Liver (tissue), 9 donors: ENCODE measurements around the gene PODNL1. TPM values are rescaled to one million over a fixed set of nuclear protein-coding genes. Genes with fewer than 3 reads are reported as not detected.

Experiments
- DNase-seq: peaks from one replicate; pipeline ENCODE4 v3.0.0-alpha.2; 2017; ENCODE audit warnings: low spot score
- H3K27ac ChIP-seq, 2 donors: one replicate each; pipeline ENCODE4 v1.7.0; 2013; ENCODE audit warnings: inconsistent platforms in 2 of 2, low read length in 2 of 2, control low read depth in 1 of 2, low read depth in 1 of 2, mild to moderate bottlenecking in 1 of 2
- H3K27me3 ChIP-seq, 4 donors: one replicate each; pipeline versions ENCODE4 v1.6.1 to v1.7.0; 2013; ENCODE audit warnings: low read length in 3 of 4, inconsistent platforms in 1 of 4, mild to moderate bottlenecking in 1 of 4, moderate library complexity in 1 of 4; ENCODE audit not compliant: control insufficient read depth in 4 of 4, insufficient read depth in 4 of 4
- H3K36me3 ChIP-seq, 4 donors: one replicate each; pipeline versions ENCODE4 v1.6.1 to v1.7.0; 2013; ENCODE audit warnings: low read length in 3 of 4, mild to moderate bottlenecking in 3 of 4, low read depth in 1 of 4, moderate library complexity in 1 of 4; ENCODE audit not compliant: control insufficient read depth in 4 of 4, insufficient read depth in 3 of 4
- H3K4me1 ChIP-seq, 4 donors: one replicate each; pipeline versions ENCODE4 v1.6.1 to v1.7.0; 2013; ENCODE audit warnings: low read length in 3 of 4, mild to moderate bottlenecking in 3 of 4, moderate library complexity in 1 of 4; ENCODE audit not compliant: control insufficient read depth in 4 of 4, insufficient read depth in 4 of 4
- H3K4me3 ChIP-seq, 3 donors: one replicate each; pipeline versions ENCODE4 v1.6.1 to v1.7.0; 2013; ENCODE audit warnings: low read length in 3 of 3, control low read depth in 1 of 3, low read depth in 1 of 3, mild to moderate bottlenecking in 1 of 3
- H3K9ac ChIP-seq, 2 donors: one replicate each; pipeline ENCODE4 v1.7.0; 2013; ENCODE audit warnings: low read length in 2 of 2, mild to moderate bottlenecking in 2 of 2, moderate library complexity in 2 of 2, control low read depth in 1 of 2, low read depth in 1 of 2
- H3K9me3 ChIP-seq, 4 donors: one replicate each; pipeline versions ENCODE4 v1.6.1 to v1.7.0; 2013; ENCODE audit warnings: low read length in 3 of 4; ENCODE audit not compliant: control insufficient read depth in 4 of 4
- EGR1 ChIP-seq, 2 donors: IDR thresholded peaks; 2 replicates each; pipeline ENCODE4 v1.6.1; 2016 to 2018; ENCODE audit warnings: antibody characterized with exemption in 2 of 2, low read depth in 2 of 2
- FOXA1 ChIP-seq: IDR thresholded peaks from 2 replicates; pipeline ENCODE4 v1.6.1; 2016; ENCODE audit warnings: antibody characterized with exemption
- GABPA ChIP-seq, 2 donors: IDR thresholded peaks in 1 of 2; conservative IDR thresholded peaks in 1 of 2; 2 replicates each; pipeline ENCODE4 v1.6.1; 2016; ENCODE audit warnings: antibody characterized with exemption in 2 of 2, mild to moderate bottlenecking in 1 of 2, moderate library complexity in 1 of 2
- NR2F2 ChIP-seq: IDR thresholded peaks from 2 replicates; pipeline ENCODE4 v1.6.1; 2016; ENCODE audit warnings: antibody characterized with exemption
- RAD21 ChIP-seq, 2 donors: IDR thresholded peaks; 2 replicates each; pipeline ENCODE4 v1.6.1; 2016; ENCODE audit warnings: antibody characterized with exemption in 2 of 2, mild to moderate bottlenecking in 2 of 2
- RXRA ChIP-seq, 2 donors: IDR thresholded peaks; 2 replicates each; pipeline ENCODE4 v1.6.1; 2017 to 2018; ENCODE audit warnings: antibody characterized with exemption in 2 of 2, mild to moderate bottlenecking in 1 of 2
- SP1 ChIP-seq: IDR thresholded peaks from 2 replicates; pipeline ENCODE4 v1.6.1; 2018; ENCODE audit warnings: antibody characterized with exemption, mild to moderate bottlenecking
- TAF1 ChIP-seq: conservative IDR thresholded peaks from 2 replicates; pipeline ENCODE4 v1.6.1; 2016; ENCODE audit warnings: antibody characterized with exemption, mild to moderate bottlenecking
- WGBS: extraction: QIAGEN DNeasy Blood & Tissue Kit; methylation state at CpG from one replicate; pipeline ENCODE4 v1.1.7; 2013; 5-methylcytosine and 5-hydroxymethylcytosine counted together
- polyA plus RNA-seq, 2 donors: library from polyadenylated mRNA; stranded (reverse) in 1 of 2; unstranded in 1 of 2; fragments of 200-250 nt in 1 of 2; fragments of >200 nt in 1 of 2; fragmentation: Nextera tagmentation in 1 of 2; extraction: Ambion mirVana in 1 of 2; gene quantifications; one replicate each; pipeline versions ENCODE4 v1.2.1 to v1.2.3, GENCODE V29; 2013 to 2015
- total RNA-seq, 2 donors: library from RNA; depleted of rRNA; stranded (reverse); fragments of >200 nt; gene quantifications; one replicate each; pipeline ENCODE4 v1.2.3, GENCODE V29; 2014
- TF ChIP-seq, protein P1 (sequence below): IDR thresholded peaks from 2 replicates; pipeline ENCODE4 v1.6.1; 2016; ENCODE audit warnings: antibody characterized with exemption
- TF ChIP-seq, protein P2 (sequence below): IDR thresholded peaks from 2 replicates; pipeline ENCODE4 v1.6.1; 2016; ENCODE audit warnings: antibody characterized with exemption, mild to moderate bottlenecking
- TF ChIP-seq, protein P3 (sequence below): IDR thresholded peaks from 2 replicates; pipeline ENCODE4 v1.6.1; 2016; ENCODE audit warnings: antibody characterized with exemption
- donor health status: healthy.
- donor health status: healthy.
- donor health status: healthy.
- donor health status: healthy.
- donor health status: healthy.

PODNL1 gene
- total and polyA plus RNA-seq, 4 donors, result 0.30 TPM; not detected in 3

DNA sequence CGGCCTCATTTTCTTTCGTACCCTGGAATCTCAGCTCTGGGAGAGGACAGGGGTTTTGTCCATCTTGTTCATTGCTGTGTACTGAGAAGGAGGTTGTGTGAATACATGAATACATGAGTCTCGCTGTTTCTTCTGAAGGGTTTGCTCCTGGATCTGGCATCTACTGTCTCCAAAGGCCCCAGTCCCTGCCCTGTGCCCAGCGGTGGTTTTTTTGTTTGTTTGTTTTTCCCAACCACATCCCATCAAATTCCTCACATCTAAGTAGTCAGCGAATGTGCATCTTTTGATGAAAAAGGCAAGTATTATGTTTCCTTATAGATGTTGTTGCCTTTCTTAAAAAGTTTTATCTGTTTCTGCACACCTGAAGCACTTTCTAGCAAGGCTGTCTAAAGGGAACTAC lies 26.6 kb upstream of the PODNL1 start:
- no peaks in the 10 kb centered on the region for H3K9me3 ChIP-seq
- peaks cover 26 to 76% (median 33%) of the 10 kb centered on the region in 4 donors for H3K36me3 ChIP-seq
- WGBS, result 93% methylated on average over 5 of the region's 5 CpGs
- no peak for DNase-seq
- no peak for TF ChIP-seq TAF1
- TF ChIP-seq, protein P1, sequence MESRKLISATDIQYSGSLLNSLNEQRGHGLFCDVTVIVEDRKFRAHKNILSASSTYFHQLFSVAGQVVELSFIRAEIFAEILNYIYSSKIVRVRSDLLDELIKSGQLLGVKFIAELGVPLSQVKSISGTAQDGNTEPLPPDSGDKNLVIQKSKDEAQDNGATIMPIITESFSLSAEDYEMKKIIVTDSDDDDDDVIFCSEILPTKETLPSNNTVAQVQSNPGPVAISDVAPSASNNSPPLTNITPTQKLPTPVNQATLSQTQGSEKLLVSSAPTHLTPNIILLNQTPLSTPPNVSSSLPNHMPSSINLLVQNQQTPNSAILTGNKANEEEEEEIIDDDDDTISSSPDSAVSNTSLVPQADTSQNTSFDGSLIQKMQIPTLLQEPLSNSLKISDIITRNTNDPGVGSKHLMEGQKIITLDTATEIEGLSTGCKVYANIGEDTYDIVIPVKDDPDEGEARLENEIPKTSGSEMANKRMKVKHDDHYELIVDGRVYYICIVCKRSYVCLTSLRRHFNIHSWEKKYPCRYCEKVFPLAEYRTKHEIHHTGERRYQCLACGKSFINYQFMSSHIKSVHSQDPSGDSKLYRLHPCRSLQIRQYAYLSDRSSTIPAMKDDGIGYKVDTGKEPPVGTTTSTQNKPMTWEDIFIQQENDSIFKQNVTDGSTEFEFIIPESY, result no peak
- TF ChIP-seq, protein P2, sequence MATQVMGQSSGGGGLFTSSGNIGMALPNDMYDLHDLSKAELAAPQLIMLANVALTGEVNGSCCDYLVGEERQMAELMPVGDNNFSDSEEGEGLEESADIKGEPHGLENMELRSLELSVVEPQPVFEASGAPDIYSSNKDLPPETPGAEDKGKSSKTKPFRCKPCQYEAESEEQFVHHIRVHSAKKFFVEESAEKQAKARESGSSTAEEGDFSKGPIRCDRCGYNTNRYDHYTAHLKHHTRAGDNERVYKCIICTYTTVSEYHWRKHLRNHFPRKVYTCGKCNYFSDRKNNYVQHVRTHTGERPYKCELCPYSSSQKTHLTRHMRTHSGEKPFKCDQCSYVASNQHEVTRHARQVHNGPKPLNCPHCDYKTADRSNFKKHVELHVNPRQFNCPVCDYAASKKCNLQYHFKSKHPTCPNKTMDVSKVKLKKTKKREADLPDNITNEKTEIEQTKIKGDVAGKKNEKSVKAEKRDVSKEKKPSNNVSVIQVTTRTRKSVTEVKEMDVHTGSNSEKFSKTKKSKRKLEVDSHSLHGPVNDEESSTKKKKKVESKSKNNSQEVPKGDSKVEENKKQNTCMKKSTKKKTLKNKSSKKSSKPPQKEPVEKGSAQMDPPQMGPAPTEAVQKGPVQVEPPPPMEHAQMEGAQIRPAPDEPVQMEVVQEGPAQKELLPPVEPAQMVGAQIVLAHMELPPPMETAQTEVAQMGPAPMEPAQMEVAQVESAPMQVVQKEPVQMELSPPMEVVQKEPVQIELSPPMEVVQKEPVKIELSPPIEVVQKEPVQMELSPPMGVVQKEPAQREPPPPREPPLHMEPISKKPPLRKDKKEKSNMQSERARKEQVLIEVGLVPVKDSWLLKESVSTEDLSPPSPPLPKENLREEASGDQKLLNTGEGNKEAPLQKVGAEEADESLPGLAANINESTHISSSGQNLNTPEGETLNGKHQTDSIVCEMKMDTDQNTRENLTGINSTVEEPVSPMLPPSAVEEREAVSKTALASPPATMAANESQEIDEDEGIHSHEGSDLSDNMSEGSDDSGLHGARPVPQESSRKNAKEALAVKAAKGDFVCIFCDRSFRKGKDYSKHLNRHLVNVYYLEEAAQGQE, result no peak
- TF ChIP-seq, protein P3, sequence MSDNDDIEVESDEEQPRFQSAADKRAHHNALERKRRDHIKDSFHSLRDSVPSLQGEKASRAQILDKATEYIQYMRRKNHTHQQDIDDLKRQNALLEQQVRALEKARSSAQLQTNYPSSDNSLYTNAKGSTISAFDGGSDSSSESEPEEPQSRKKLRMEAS, result no peak
- TF ChIP-seq EGR1 (IDR thresholded peaks at IDR 0.05; ENCODE audit: low read depth in 2 of 2), result no peak
- no peak for TF ChIP-seq FOXA1
- no peak for TF ChIP-seq SP1
- TF ChIP-seq RXRA (IDR thresholded peaks at IDR 0.05), result no peak
- no peak for TF ChIP-seq RAD21 (IDR thresholded peaks at IDR 0.05)
- TF ChIP-seq NR2F2, result no peak
- no peak for TF ChIP-seq GABPA (IDR thresholded peaks at IDR 0.05 in 1 of 2, conservative IDR thresholded peaks at IDR 0.05 in 1 of 2)
- H3K4me1 ChIP-seq, result no peaks in the 10 kb centered on the region
- H3K9ac ChIP-seq, result no peak overlapping the region
- no peak overlapping the region for H3K4me3 ChIP-seq
- no peaks in the 10 kb centered on the region for H3K27me3 ChIP-seq
- no peak overlapping the region for H3K27ac ChIP-seq

DNA sequence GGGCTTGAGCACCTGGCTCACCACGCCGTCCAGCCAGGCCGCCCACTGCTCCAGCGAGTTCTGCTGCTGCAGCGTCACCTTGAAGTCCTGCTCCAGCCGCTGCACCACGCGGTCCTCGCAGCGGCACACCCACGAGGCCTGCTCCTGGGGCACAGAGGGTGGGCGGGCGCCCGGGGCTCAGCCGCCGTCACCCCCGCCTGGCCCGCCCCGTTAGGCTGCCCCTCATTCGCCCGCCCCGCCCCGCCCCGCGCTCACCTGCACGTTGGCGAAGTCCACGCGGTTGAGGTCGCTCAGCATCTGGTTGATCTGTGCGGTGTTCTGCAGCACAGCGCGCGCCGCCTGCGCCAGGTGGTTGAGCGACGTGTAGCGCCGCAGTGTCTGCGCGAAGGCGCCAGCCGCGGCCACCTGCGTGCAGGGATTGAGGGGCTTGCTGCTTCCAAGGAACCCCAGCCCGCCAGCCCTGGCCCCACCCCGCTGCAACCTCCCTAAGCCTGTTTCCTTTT lies 25.4 kb upstream of the PODNL1 start:
- Histone ChIP-seq H3K9me3 (no peaks in the 10 kb centered on the region), H3K36me3 (peaks cover 20 to 67% (median 32%) of the 10 kb centered on the region in 4 donors), H3K27ac (no peak overlapping the region), H3K4me3 (no peak overlapping the region), H3K27me3 (no peaks in the 10 kb centered on the region), H3K9ac (no peak overlapping the region), H3K4me1 (no peaks in the 10 kb centered on the region)
- TF ChIP-seq, protein P3, result no peak
- TF ChIP-seq SP1, result no peak
- 95% methylated on average over 48 of the region's 48 CpGs for WGBS
- DNase-seq, result no peak
